WTC11 (cell line): ENCODE measurements around the gene FKBP14. TPM values are rescaled to one million over a fixed set of nuclear protein-coding genes. Genes with fewer than 3 reads are reported as not detected.

ENCODE experiments used
- ATAC-seq: fragments of 200-7000 bp; cut with Tn5 transposase; 2 replicates; pipeline ENCODE4 v1.10.0; 2021; ENCODE audit warnings: mild to moderate bottlenecking, moderate library complexity
- CTCF ChIA-PET: fragments of 300-600 bp; sonication (Branson Sonifier 250); formaldehyde crosslinking; loops from one replicate; lab custom pipeline; 2021; ENCODE audit warnings: antibody characterized with exemption; lab: Charles Lee
- POLR2A ChIA-PET: fragments of 350-600 bp; sonication (Branson Sonifier 250); formaldehyde crosslinking; loops from one replicate; lab custom pipeline; 2021; ENCODE audit warnings: antibody characterized with exemption; lab: Charles Lee
- DNase-seq: peaks from one replicate; pipeline ENCODE4 v3.0.0; 2021; ENCODE audit warnings: low spot score
- H3K27ac Mint-ChIP-seq: 2 replicates; pipeline ENCODE4 v1.8.0; 2021; ENCODE audit warnings: mixed read lengths
- H3K27me3 Mint-ChIP-seq: 2 replicates; pipeline ENCODE4 v1.8.0; 2021; ENCODE audit warnings: low read depth, mild to moderate bottlenecking, moderate library complexity, mixed read lengths
- H3K36me3 Mint-ChIP-seq: 2 replicates; pipeline ENCODE4 v1.8.0; 2021; ENCODE audit warnings: mixed read lengths
- H3K4me1 Mint-ChIP-seq: 2 replicates; pipeline ENCODE4 v1.8.0; 2022; ENCODE audit warnings: mixed read lengths
- H3K4me3 Mint-ChIP-seq: 2 replicates; pipeline ENCODE4 v1.8.0; 2021; ENCODE audit warnings: mild to moderate bottlenecking, moderate library complexity, mixed read lengths
- H3K9me3 Mint-ChIP-seq: 2 replicates; pipeline ENCODE4 v1.8.0; 2021; ENCODE audit warnings: mixed read lengths
- ATF1 ChIP-seq: sonication (generic); formaldehyde crosslinking; IDR thresholded peaks from 2 replicates; pipeline ENCODE4 v1.8.1; 2023; ENCODE audit warnings: mild to moderate bottlenecking, moderate library complexity, missing genetic modification reagents
- ATF2 ChIP-seq: sonication (generic); formaldehyde crosslinking; IDR thresholded peaks from 2 replicates; pipeline ENCODE4 v1.8.1; 2022; ENCODE audit warnings: low read depth, missing genetic modification reagents, borderline replicate concordance
- ATF3 ChIP-seq: sonication (generic); formaldehyde crosslinking; conservative IDR thresholded peaks from 2 replicates; pipeline ENCODE4 v1.8.1; 2022; ENCODE audit warnings: mild to moderate bottlenecking, missing genetic modification reagents
- CREM ChIP-seq: sonication (generic); formaldehyde crosslinking; IDR thresholded peaks from 2 replicates; pipeline ENCODE4 v1.8.1; 2022; ENCODE audit warnings: mild to moderate bottlenecking, missing genetic modification reagents, moderate library complexity
- E2F4 ChIP-seq: sonication (generic); formaldehyde crosslinking; IDR thresholded peaks from 2 replicates; pipeline ENCODE4 v1.8.1; 2022; ENCODE audit warnings: low read depth, mild to moderate bottlenecking, moderate library complexity, missing genetic modification reagents, borderline replicate concordance
- ELF4 ChIP-seq: sonication (generic); formaldehyde crosslinking; IDR thresholded peaks from 2 replicates; pipeline ENCODE4 v1.8.1; 2022; ENCODE audit warnings: low read depth, mild to moderate bottlenecking, moderate library complexity, missing genetic modification reagents
- ESRRA ChIP-seq: sonication (generic); formaldehyde crosslinking; IDR thresholded peaks from 2 replicates; pipeline ENCODE4 v1.8.1; 2022; ENCODE audit warnings: mild to moderate bottlenecking, missing genetic modification reagents, borderline replicate concordance
- ETV6 ChIP-seq: sonication (generic); formaldehyde crosslinking; IDR thresholded peaks from 2 replicates; pipeline ENCODE4 v1.8.1; 2022; ENCODE audit warnings: mild to moderate bottlenecking, missing genetic modification reagents
- GABPB1 ChIP-seq: sonication (generic); formaldehyde crosslinking; IDR thresholded peaks from 2 replicates; pipeline ENCODE4 v1.8.1; 2023; ENCODE audit warnings: mild to moderate bottlenecking, missing genetic modification reagents
- GTF2I ChIP-seq: fragments of 250-450 bp; sonication (Bioruptor Pico); conservative IDR thresholded peaks from 2 replicates; pipeline ENCODE4 v1.4.0; 2021; ENCODE audit warnings: mild to moderate bottlenecking
- HMGA2 ChIP-seq: fragments of 250-450 bp; sonication (Bioruptor Pico); IDR thresholded peaks from 2 replicates; pipeline ENCODE4 v1.4.0; 2021; ENCODE audit warnings: mild to moderate bottlenecking, moderate library complexity
- IRF1 ChIP-seq: sonication (generic); formaldehyde crosslinking; IDR thresholded peaks from 2 replicates; pipeline ENCODE4 v1.8.0; 2023; ENCODE audit warnings: missing genetic modification reagents
- JAZF1 ChIP-seq: fragments of 250-450 bp; sonication (Bioruptor Pico); IDR thresholded peaks from 2 replicates; pipeline ENCODE4 v1.9.0; 2021; ENCODE audit warnings: moderate library complexity, mild to moderate bottlenecking, inconsistent platforms
- JUN ChIP-seq: sonication (generic); formaldehyde crosslinking; IDR thresholded peaks from 2 replicates; pipeline ENCODE4 v1.8.0; 2023; ENCODE audit warnings: mild to moderate bottlenecking, missing genetic modification reagents
- MYBL2 ChIP-seq: sonication (generic); formaldehyde crosslinking; IDR thresholded peaks from 2 replicates; pipeline ENCODE4 v1.8.1; 2023; ENCODE audit warnings: mild to moderate bottlenecking, moderate library complexity, missing genetic modification reagents
- NFE2L1 ChIP-seq: sonication (generic); formaldehyde crosslinking; IDR thresholded peaks from 2 replicates; pipeline ENCODE4 v1.8.1; 2023; ENCODE audit warnings: missing genetic modification reagents
- NFYB ChIP-seq: sonication (generic); formaldehyde crosslinking; conservative IDR thresholded peaks from 2 replicates; pipeline ENCODE4 v1.8.0; 2022; ENCODE audit warnings: low read depth, missing genetic modification reagents
- NR1H2 ChIP-seq: sonication (generic); formaldehyde crosslinking; IDR thresholded peaks from 2 replicates; pipeline ENCODE4 v1.9.0; 2021; ENCODE audit warnings: mild to moderate bottlenecking, moderate library complexity, missing genetic modification reagents
- RELA ChIP-seq: sonication (generic); formaldehyde crosslinking; IDR thresholded peaks from 2 replicates; pipeline ENCODE4 v1.8.1; 2022; ENCODE audit warnings: missing genetic modification reagents, mild to moderate bottlenecking, borderline replicate concordance
- ZBTB43 ChIP-seq: sonication (generic); formaldehyde crosslinking; IDR thresholded peaks from 2 replicates; pipeline ENCODE4 v1.8.1; 2023; ENCODE audit warnings: mild to moderate bottlenecking, missing genetic modification reagents
- ZNF671 ChIP-seq: fragments of 250-450 bp; sonication (Bioruptor Pico); IDR thresholded peaks from 2 replicates; pipeline ENCODE4 v1.8.0; 2021; ENCODE audit warnings: mild to moderate bottlenecking
- total RNA-seq: library from RNA; stranded (reverse); gene quantifications from 3 replicates; pipeline ENCODE4 v1.2.3, GENCODE V29; 2021
- TF ChIP-seq, protein P1 (sequence below): fragments of 250-450 bp; sonication (Bioruptor Pico); IDR thresholded peaks from 2 replicates; pipeline ENCODE4 v2.1.2; 2022; ENCODE audit warnings: mild to moderate bottlenecking, moderate library complexity

FKBP14 gene
- total RNA-seq, 1 experiment from 2014 or later: 23.0 TPM

GRCh38 chr7:30057741-30058140, 31.2 kb upstream of the FKBP14 start (continued):
- TF ChIP-seq ATF3 (no peak), E2F4 (CRISPR knock-in tag) (no peak), NFE2L1 (CRISPR knock-in tag) (no peak), ZNF671 (no peak)

DNA sequence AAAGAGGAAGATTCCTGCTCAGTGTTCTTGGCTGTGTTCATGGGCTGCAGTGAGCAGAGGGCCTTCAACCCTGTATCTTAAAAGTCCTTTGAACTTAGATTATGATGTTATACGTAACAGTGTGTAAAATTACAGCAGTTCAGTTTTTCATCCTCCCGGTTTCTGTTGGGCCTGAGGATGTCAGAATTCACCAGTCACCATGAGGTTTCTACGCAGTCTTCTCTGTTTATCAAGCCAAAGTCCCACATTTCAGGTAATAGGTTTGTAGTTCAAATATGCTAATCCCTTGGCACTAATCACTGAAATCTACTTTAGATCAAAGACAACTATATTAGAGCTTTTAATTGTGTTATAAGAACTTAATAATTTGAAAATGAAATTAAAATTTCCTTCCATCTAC, 26.6 kb upstream of the FKBP14 start:
- ATAC-seq: no peak
- TF ChIP-seq CREM (CRISPR knock-in tag) (no peak), ATF1 (no peak), ZBTB43 (CRISPR knock-in tag) (no peak), RELA (CRISPR knock-in tag) (no peak), ATF2 (no peak), GABPB1 (CRISPR knock-in tag) (no peak), ESRRA (CRISPR knock-in tag) (no peak), JAZF1 (CRISPR knock-in tag) (no peak), HMGA2 (CRISPR knock-in tag) (no peak), NR1H2 (CRISPR knock-in tag) (no peak)
- TF ChIP-seq, protein P1, sequence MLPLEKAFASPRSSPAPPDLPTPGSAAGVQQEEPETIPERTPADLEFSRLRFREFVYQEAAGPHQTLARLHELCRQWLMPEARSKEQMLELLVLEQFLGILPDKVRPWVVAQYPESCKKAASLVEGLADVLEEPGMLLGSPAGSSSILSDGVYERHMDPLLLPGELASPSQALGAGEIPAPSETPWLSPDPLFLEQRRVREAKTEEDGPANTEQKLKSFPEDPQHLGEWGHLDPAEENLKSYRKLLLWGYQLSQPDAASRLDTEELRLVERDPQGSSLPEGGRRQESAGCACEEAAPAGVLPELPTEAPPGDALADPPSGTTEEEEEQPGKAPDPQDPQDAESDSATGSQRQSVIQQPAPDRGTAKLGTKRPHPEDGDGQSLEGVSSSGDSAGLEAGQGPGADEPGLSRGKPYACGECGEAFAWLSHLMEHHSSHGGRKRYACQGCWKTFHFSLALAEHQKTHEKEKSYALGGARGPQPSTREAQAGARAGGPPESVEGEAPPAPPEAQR (CRISPR knock-in tag): no peak
- TF ChIP-seq, all 79 proteins: peak for 0
- H3K27ac Mint-ChIP-seq: no peak overlapping the region
- ChIA-PET CTCF (no interaction called here), POLR2A (no interaction called here)
- H3K4me1 Mint-ChIP-seq: no peaks in the 10 kb centered on the region
- H3K9me3 Mint-ChIP-seq: peaks cover 14% of the 10 kb centered on the region
- H3K27me3 Mint-ChIP-seq: no peaks in the 10 kb centered on the region
- no peak for DNase-seq
- peaks cover 71% of the 10 kb centered on the region for H3K36me3 Mint-ChIP-seq
- no peak overlapping the region for H3K4me3 Mint-ChIP-seq

GRCh38 chr7:30049173-30049572, 22.7 kb upstream of the FKBP14 start:
- ATAC-seq: no peak
- Mint-ChIP-seq H3K9me3 (no peaks in the 10 kb centered on the region), H3K4me3 (no peak overlapping the region), H3K27me3 (no peaks in the 10 kb centered on the region), H3K36me3 (peaks cover 70% of the 10 kb centered on the region), H3K27ac (no peak overlapping the region), H3K4me1 (peaks cover 6% of the 10 kb centered on the region; the same call in 1 of the 2 replicates)
- POLR2A ChIA-PET: interaction anchor here (1.4 kb wide), 1 partner anchor 12 kb away, joined by 4 read pairs; no protein-coding TSS in a partner anchor
- CTCF ChIA-PET: no interaction called here
- no peak for DNase-seq
- TF ChIP-seq ETV6 (CRISPR knock-in tag) (no peak), MYBL2 (CRISPR knock-in tag) (no peak), NFE2L1 (CRISPR knock-in tag) (no peak), GTF2I (CRISPR knock-in tag) (no peak), E2F4 (CRISPR knock-in tag) (no peak), NFYB (CRISPR knock-in tag) (no peak), JUN (CRISPR knock-in tag) (no peak), IRF1 (CRISPR knock-in tag) (no peak), ATF2 (no peak), ELF4 (CRISPR knock-in tag) (no peak), CREM (CRISPR knock-in tag) (no peak), ATF3 (no peak)
